ENCODE measurements around the gene NEK4.

DNA sequence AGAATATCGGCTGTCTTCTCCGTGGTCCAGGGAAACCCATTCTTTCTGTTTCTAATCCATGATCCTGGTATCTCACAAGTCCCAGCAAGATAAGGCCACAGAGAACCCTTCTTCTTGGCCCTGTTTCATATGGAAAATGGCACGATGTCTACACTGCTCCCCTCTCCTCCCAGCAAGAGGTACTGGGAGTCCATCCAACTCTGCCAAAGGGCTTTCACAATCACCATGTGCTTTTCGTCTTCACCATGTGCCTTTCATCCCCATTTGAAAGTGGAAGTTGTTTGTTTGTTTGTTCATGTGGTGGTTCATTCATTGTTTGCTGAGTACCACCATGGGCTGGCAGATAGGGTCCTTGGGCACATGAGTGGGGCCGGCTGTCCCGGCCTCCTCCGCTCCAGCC lies 29.3 kb upstream of the NEK4 start:
- TF ChIP-seq POLR2AphosphoS5 (IDR thresholded peaks at IDR 0.05; ENCODE audit: low read length) (no peak), MTA2 (IDR thresholded peaks at IDR 0.05; ENCODE audit: low read depth) (no peak), GATAD2B (conservative IDR thresholded peaks at IDR 0.05; ENCODE audit: low read depth) (no peak)

Measured in GM12878 (cell line).